ENCODE measurements around the gene RARRES2.

DNA sequence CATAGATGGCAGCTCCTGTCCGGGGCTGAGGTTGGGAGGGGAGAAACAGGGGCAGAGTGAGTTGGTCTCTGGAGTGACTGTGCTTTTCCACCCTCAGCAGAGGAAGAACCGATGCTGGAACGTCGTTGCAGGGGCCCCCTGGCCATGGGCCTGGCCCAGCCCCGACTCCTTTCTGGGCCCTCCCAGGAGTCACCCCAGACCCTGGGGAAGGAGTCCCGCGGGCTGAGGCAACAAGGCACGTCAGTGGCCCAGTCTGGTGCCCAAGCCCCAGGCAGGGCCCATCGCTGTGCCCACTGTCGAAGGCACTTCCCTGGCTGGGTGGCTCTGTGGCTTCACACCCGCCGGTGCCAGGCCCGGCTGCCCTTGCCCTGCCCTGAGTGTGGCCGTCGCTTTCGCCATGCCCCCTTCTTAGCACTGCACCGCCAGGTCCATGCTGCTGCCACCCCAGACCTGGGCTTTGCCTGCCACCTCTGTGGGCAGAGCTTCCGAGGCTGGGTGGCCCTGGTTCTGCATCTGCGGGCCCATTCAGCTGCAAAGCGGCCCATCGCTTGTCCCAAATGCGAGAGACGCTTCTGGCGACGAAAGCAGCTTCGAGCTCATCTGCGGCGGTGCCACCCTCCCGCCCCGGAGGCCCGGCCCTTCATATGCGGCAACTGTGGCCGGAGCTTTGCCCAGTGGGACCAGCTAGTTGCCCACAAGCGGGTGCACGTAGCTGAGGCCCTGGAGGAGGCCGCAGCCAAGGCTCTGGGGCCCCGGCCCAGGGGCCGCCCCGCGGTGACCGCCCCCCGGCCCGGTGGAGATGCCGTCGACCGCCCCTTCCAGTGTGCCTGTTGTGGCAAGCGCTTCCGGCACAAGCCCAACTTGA is 29.9 kb upstream of the RARRES2 start:
- TF ChIP-seq BHLHE40 (IDR thresholded peaks at IDR 0.05; ENCODE audit: borderline replicate concordance) (no peak), FOXM1 (IDR thresholded peaks at IDR 0.05; ENCODE audit: borderline replicate concordance) (no peak), SP1 (IDR thresholded peaks at IDR 0.05) (no peak), LEF1 (IDR thresholded peaks at IDR 0.05; ENCODE audit: borderline replicate concordance) (no peak), FOXK2 (IDR thresholded peaks at IDR 0.05) (no peak), TARDBP (IDR thresholded peaks at IDR 0.05) (no peak), ELF4 (IDR thresholded peaks at IDR 0.05) (no peak), CTBP1 (IDR thresholded peaks at IDR 0.05; ENCODE audit: borderline replicate concordance) (no peak), FOXA1 (IDR thresholded peaks at IDR 0.05) (no peak), SUZ12 (IDR thresholded peaks at IDR 0.05) (no peak), ZNF384 (IDR thresholded peaks at IDR 0.05) (no peak), L3MBTL2 (conservative IDR thresholded peaks at IDR 0.05) (no peak), ARNT (IDR thresholded peaks at IDR 0.05) (no peak)
- TF ChIP-seq, protein P1, sequence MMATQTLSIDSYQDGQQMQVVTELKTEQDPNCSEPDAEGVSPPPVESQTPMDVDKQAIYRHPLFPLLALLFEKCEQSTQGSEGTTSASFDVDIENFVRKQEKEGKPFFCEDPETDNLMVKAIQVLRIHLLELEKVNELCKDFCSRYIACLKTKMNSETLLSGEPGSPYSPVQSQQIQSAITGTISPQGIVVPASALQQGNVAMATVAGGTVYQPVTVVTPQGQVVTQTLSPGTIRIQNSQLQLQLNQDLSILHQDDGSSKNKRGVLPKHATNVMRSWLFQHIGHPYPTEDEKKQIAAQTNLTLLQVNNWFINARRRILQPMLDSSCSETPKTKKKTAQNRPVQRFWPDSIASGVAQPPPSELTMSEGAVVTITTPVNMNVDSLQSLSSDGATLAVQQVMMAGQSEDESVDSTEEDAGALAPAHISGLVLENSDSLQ (IDR thresholded peaks at IDR 0.05), result no peak

Data from HEK293T (cell line).